Skin epidermis (tissue), 12 donors: ENCODE measurements around the gene LILRA2.
"Not testable (repeated sequence)": the region's sequence is repeated elsewhere in the genome, so short reads cannot be mapped to it uniquely, and the experiment has no call there.

Experiments
- H3K27ac ChIP-seq, 21 experiments: fragments of 200-600 bp; sonication (generic) in 11 of 21; one replicate each; pipeline ENCODE4 v1.5.0; 2020; ENCODE audit warnings: mild to moderate bottlenecking in 3 of 21, inconsistent platforms in 2 of 21, moderate library complexity in 2 of 21
- H3K4me3 ChIP-seq, 7 experiments: fragments of 200-600 bp; sonication (generic) in 2 of 7; one replicate each; pipeline ENCODE4 v1.5.0; 2020; ENCODE audit warnings: inconsistent platforms in 2 of 7, mild to moderate bottlenecking in 2 of 7, moderate library complexity in 1 of 7

Gene LILRA2

DNA sequence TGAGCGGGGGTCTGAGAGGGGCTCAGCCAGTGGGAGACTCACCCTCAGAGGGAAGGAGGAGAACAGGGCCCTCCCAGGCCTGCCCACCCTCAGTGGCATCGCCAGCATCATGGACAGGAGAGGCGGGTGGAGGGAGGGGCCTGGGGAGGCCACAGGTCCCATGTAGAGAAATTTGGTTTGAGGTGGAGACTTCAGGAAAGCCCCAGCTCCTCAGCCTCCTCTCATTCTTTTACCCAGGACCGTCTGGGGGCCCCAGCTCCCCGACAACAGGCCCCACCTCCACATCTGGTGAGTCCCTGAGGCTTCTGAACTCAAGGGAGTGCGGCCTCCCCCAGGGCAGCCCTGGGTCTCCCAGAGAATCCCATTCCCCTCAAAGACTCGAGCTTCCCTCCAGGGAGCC, 59.8 kb downstream of the LILRA2 start:
- Histone ChIP-seq H3K4me3 (no peak overlapping the region), H3K27ac (no peak overlapping the region)

DNA sequence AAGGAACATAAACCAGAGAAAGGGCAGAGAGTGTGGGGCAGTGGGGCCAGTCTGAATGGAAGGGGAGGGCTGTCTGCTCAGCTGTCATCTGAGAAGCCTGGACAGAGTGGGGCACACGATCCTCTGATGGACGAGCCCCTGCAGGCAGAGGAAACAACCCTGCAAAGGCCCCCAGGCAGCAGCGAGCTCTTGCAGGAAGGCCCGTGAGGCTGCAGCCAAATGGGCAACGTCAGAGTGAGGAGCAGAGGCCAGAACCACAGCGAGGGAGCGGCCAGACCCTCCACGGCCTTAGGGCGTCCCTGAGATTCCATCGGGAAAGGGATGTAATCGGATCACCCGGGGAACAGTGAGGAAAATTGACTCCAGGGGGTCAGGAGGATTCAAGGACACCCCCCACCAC, 62.5 kb downstream of the LILRA2 start:
- not testable (repeated sequence) for H3K4me3 ChIP-seq, H3K27ac ChIP-seq

DNA sequence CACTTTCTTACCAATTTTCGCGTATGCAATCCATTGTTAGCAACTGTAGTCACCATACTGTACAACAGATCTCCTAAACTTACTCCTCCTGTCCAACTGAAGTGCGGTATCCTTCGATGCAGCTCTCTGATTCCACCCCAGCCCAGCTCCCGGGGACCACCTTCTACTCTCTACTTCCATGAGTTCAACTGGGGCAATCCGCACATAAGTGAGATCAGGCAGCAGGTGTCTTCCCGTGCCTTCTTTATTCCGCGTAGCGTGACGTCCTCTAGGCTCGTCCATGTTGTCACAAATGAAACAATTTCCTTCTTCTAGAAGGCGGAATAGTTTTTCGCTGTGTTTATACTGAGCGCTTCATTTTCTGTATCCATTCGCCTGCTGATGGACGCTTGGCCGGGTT, 65.1 kb downstream of the LILRA2 start:
- no peak overlapping the region for H3K27ac ChIP-seq
- H3K4me3 ChIP-seq: no peak overlapping the region
